ENCODE results near the gene CST3. TPM values are rescaled to one million over a fixed set of nuclear protein-coding genes. Genes with fewer than 3 reads are reported as not detected.

Gene CST3
- total RNA-seq, 4 donors from 2014 or later: 607 to 1,755 (median 1,289) TPM

DNA sequence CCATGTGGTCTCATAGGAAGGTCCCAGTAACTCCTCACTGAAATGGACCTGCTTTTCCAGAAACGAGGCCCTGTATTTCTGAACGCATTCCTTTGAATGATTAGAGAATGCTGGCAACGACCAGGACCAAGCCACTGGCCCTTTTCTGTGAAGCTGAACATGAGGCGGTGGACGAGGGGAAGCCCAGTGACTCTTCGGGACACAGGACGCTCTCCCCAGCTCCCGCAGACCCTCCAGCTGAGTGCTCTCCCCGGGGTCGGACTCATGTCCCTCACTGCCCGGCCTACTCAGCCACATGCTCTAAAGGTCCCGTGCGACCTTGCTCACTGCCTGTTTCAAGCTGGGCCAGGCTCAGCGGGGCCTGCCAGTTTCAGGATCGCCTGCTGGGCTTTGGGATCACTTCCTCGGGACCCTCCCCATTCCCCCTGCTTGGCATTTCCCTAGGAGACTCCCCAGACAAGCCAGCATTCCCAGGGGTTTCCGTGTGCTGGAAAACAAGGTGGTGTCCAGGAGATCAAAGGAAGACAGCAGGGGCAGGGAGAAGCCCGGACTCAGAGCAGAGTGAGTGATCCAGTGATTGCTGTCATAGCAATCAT, 29.4 kb downstream of the CST3 start:
- no peak overlapping the region for H3K4me3 ChIP-seq
- no peak overlapping the region for H3K27ac ChIP-seq
- TF ChIP-seq, protein P1, sequence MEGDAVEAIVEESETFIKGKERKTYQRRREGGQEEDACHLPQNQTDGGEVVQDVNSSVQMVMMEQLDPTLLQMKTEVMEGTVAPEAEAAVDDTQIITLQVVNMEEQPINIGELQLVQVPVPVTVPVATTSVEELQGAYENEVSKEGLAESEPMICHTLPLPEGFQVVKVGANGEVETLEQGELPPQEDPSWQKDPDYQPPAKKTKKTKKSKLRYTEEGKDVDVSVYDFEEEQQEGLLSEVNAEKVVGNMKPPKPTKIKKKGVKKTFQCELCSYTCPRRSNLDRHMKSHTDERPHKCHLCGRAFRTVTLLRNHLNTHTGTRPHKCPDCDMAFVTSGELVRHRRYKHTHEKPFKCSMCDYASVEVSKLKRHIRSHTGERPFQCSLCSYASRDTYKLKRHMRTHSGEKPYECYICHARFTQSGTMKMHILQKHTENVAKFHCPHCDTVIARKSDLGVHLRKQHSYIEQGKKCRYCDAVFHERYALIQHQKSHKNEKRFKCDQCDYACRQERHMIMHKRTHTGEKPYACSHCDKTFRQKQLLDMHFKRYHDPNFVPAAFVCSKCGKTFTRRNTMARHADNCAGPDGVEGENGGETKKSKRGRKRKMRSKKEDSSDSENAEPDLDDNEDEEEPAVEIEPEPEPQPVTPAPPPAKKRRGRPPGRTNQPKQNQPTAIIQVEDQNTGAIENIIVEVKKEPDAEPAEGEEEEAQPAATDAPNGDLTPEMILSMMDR (IDR thresholded peaks at IDR 0.05): no peak
- TF ChIP-seq POLR2A (IDR thresholded peaks at IDR 0.05) (no peak), POLR2AphosphoS5 (IDR thresholded peaks at IDR 0.05) (no peak), EP300 (IDR thresholded peaks at IDR 0.05; ENCODE audit: low read depth) (no peak)
- no peaks in the 10 kb centered on the region for H3K27me3 ChIP-seq
- in situ Hi-C loops (cut with MboI; ENCODE audit: low pct_ligation_motif_present in 1 of 4, low pct_unique_long_range_greater_than_20kb in 1 of 4, low sequenced_read_pairs in 3 of 4) (loop anchor here in 2 of 4 donors (10.0 to 25.0 kb wide), 4 partner anchors 164 to 921 kb away; partner anchors contain the start of gene CSTL1 (in 1 of the 2)), intact Hi-C loops (cut with DNase I; ENCODE audit: low total_unique reads) (loop anchor here (5.0 kb wide), 1 partner anchor 166 kb away; no protein-coding TSS in a partner anchor)
- no peak for DNase-seq
- WGBS, 2 donors (ENCODE audit: low coverage in 1 of 2): 84% methylated on average over 18 of the region's 18 CpGs; no CpG with 5 or more reads in 1 of the 2 donors
- H3K36me3 ChIP-seq: no peaks in the 10 kb centered on the region
- H3K4me1 ChIP-seq: peaks cover 0 to 3% (median 0%) of the 10 kb centered on the region in 4 donors
- no peaks in the 10 kb centered on the region for H3K9me3 ChIP-seq

DNA sequence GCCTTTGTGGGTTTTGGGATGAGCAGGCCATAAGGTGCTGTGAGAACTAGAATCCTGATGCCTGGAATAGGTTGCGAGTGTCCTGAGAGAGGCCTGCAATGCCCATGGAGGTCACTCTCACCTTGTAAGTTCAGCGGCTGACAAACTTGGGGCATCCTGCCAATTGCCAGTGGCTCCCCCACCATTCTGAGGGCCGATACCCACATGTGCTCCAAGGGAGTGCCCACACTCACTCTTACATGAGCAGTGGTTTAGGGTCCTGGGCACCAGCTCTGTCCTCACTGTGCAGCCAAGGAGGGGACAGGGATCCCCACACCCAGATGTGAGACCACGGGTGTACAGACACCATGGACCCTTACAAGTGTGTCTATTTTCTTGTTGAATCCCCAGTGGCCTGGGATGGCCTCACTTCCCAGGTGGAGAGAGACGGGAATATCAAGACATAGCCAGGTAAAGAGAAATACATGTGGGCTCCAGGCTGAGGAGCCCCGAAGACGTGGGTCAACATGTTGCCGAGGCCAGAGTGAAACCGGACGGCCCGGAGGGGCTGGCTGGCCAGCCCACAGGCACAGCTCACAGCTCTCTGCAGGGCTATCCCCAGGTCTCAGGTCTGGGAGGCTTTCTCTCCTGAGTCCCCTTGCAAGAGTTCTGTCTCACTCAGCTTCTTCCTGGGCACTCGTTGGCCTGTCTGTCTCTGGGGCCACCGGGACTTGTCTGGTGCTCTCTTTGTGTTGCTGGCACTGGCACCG, 30.1 kb downstream of the CST3 start:
- DNase-seq: no peak
- in situ Hi-C loops (cut with MboI; ENCODE audit: low pct_ligation_motif_present in 1 of 4, low pct_unique_long_range_greater_than_20kb in 1 of 4, low sequenced_read_pairs in 3 of 4) (loop anchor here in 2 of 4 donors (10.0 to 25.0 kb wide), 4 partner anchors 163 to 920 kb away; partner anchors contain the start of gene CSTL1 (in 1 of the 2)), intact Hi-C loops (cut with DNase I; ENCODE audit: low total_unique reads) (loop anchor here (5.0 kb wide), 1 partner anchor 165 kb away; no protein-coding TSS in a partner anchor)
- TF ChIP-seq POLR2A (IDR thresholded peaks at IDR 0.05) (no peak), POLR2AphosphoS5 (IDR thresholded peaks at IDR 0.05) (no peak), EP300 (IDR thresholded peaks at IDR 0.05; ENCODE audit: low read depth) (no peak)
- TF ChIP-seq, protein P1 (IDR thresholded peaks at IDR 0.05): no peak
- Histone ChIP-seq H3K4me1 (no peaks in the 10 kb centered on the region), H3K9me3 (no peaks in the 10 kb centered on the region), H3K27ac (no peak overlapping the region), H3K36me3 (no peaks in the 10 kb centered on the region), H3K4me3 (no peak overlapping the region), H3K27me3 (no peaks in the 10 kb centered on the region)
- WGBS, 2 donors (ENCODE audit: low coverage in 1 of 2): 91% methylated on average over 14 of the region's 14 CpGs; no CpG with 5 or more reads in 1 of the 2 donors

GRCh38 chr20:23606652-23607049, 31.1 kb downstream of the CST3 start:
- Histone ChIP-seq H3K4me3 (no peak overlapping the region), H3K36me3 (no peaks in the 10 kb centered on the region), H3K4me1 (no peaks in the 10 kb centered on the region), H3K27ac (no peak overlapping the region), H3K27me3 (no peaks in the 10 kb centered on the region), H3K9me3 (no peaks in the 10 kb centered on the region)
- TF ChIP-seq, protein P1 (IDR thresholded peaks at IDR 0.05): peak; percentile 83 to 89 (median 84)
- TF ChIP-seq POLR2A (IDR thresholded peaks at IDR 0.05): no peak
- intact Hi-C loops (cut with DNase I; ENCODE audit: low total_unique reads) (loop anchor here (5.0 kb wide), 1 partner anchor 164 kb away; no protein-coding TSS in a partner anchor), in situ Hi-C loops (cut with MboI; ENCODE audit: low pct_ligation_motif_present in 1 of 4, low pct_unique_long_range_greater_than_20kb in 1 of 4, low sequenced_read_pairs in 3 of 4) (loop anchor here in 2 of 4 donors (10.0 to 25.0 kb wide), 4 partner anchors 162 to 919 kb away; partner anchors contain the start of gene CSTL1 (in 1 of the 2))
- 0 to 13% methylated on average over 1 to 9 of the region's 9 CpGs for WGBS, 2 donors (ENCODE audit: low coverage in 1 of 2)
- DNase-seq: peak; percentile 78
